ENCODE data around the gene AEN. TPM values are rescaled to one million over a fixed set of nuclear protein-coding genes. Genes with fewer than 3 reads are reported as not detected.

AEN gene
- total and polyA plus RNA-seq, 2 of the 8 experiments (the other 6 are each of a cell fraction or from before 2014, with no cell fraction given), result 112 to 122 TPM

DNA sequence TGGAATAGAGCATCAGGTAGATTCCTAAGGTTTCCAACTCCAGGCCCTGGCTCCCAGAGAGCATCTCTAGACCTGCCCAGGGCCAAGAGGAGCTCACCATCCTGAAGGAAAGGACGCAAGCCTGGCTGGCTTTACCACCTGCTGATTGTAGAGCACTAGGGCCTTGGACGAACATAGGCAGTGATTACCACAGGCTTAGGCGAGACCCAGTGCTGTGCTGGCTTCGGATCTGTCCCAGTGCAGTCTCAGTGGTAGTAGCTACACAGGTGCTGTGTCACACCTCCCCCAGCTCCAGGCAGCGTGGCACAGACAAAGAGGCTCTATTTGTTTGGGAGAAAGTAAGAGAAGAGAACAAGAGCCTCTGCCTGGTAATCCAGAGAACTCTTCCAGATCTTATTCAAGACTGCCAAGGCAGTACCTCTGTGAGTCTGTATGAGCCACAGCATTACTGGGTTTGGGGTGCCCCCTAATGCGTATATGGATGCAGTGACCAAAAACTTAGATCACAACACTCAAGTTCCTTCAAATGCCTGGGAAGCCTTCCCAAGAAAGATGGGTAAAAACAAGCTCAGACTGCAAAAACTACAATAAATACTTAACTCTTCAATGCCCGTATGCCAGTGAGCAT lies 43.1 kb downstream of the AEN start:
- peak in 1 of 2 experiments; percentile 47 for DNase-seq (ENCODE audit: low read depth in 1 of 2, low spot score in 2 of 2)
- no peak overlapping the region for H3K4ac ChIP-seq (replicated peaks; ENCODE audit: insufficient read length, low read depth, low read length)
- no peaks in the 10 kb centered on the region for H3K9me3 ChIP-seq (ENCODE audit: insufficient read depth in 2 of 2, low read depth in 1 of 2, low read length in 1 of 2)

More for the DNA sequence above, 43.1 kb downstream of the AEN start:
- ChIA-PET CTCF (ENCODE audit: partially characterized antibody) (interaction anchor here (0.6 to 3.6 kb wide), 28 partner anchors 10 to 514 kb away, joined by 3 to 28 read pairs (median 5); no protein-coding TSS in a partner anchor), POLR2A (ENCODE audit: partially characterized antibody) (interaction anchor here (1.2 to 1.4 kb wide), 3 partner anchors 8 to 169 kb away, joined by 3 to 4 read pairs (median 3); no protein-coding TSS in a partner anchor)
- peak; percentile 45 for FAIRE-seq
- no peaks in the 10 kb centered on the region for H3K79me2 ChIP-seq (ENCODE audit: control insufficient read depth in 1 of 2, insufficient read depth in 2 of 2, low read length in 2 of 2)
- H3K18ac ChIP-seq (ENCODE audit: extremely low read depth, low read length), result no peak overlapping the region
- no peak overlapping the region for H3K23ac ChIP-seq (ENCODE audit: insufficient read length)
- no peak overlapping the region for H2AFZ ChIP-seq (ENCODE audit: low read length)
- H4K5ac ChIP-seq (ENCODE audit: insufficient read length, low read depth, low read length), result no peak overlapping the region
- H3K27ac ChIP-seq (ENCODE audit: low read depth, low read length), result no peak overlapping the region
- WGBS, 2 experiments (ENCODE audit: extremely low coverage in 1 of 2, insufficient coverage in 1 of 2, insufficient read length in 1 of 2, insufficient replicate concordance in 2 of 2, low coverage in 1 of 2, low lambda C conversion rate in 2 of 2, missing lambda C conversion rate in 1 of 2), result 77% methylated on average over 7 of the region's 7 CpGs; no CpG with 5 or more reads in 1 of the 2 experiments
- no peak for TF ChIP-seq CREB1 (IDR thresholded peaks at IDR 0.05)
- TF ChIP-seq, protein P1, sequence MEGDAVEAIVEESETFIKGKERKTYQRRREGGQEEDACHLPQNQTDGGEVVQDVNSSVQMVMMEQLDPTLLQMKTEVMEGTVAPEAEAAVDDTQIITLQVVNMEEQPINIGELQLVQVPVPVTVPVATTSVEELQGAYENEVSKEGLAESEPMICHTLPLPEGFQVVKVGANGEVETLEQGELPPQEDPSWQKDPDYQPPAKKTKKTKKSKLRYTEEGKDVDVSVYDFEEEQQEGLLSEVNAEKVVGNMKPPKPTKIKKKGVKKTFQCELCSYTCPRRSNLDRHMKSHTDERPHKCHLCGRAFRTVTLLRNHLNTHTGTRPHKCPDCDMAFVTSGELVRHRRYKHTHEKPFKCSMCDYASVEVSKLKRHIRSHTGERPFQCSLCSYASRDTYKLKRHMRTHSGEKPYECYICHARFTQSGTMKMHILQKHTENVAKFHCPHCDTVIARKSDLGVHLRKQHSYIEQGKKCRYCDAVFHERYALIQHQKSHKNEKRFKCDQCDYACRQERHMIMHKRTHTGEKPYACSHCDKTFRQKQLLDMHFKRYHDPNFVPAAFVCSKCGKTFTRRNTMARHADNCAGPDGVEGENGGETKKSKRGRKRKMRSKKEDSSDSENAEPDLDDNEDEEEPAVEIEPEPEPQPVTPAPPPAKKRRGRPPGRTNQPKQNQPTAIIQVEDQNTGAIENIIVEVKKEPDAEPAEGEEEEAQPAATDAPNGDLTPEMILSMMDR (IDR thresholded peaks at IDR 0.05; ENCODE audit: control extremely low read depth in 1 of 3, insufficient read depth in 1 of 3, low read depth in 1 of 3, low read length in 3 of 3), result peak in 2 of 3 experiments; percentile 51; a peak in 3 of 4 replicates
- peak; percentile 75 to 78 for TF ChIP-seq RAD21 (IDR thresholded peaks at IDR 0.05 in 1 of 2, conservative IDR thresholded peaks at IDR 0.05 in 1 of 2; ENCODE audit: low read depth in 2 of 2, low read length in 2 of 2)
- H3K4me3 ChIP-seq (ENCODE audit: extremely low read depth in 1 of 4, insufficient read depth in 2 of 4, low read depth in 3 of 4, low read length in 4 of 4), result no peak overlapping the region
- no peak overlapping the region for H4K91ac ChIP-seq (replicated peaks; ENCODE audit: insufficient read length, low read length)
- no peak overlapping the region for H2BK5ac ChIP-seq (ENCODE audit: low read depth, low read length)
- H3K9ac ChIP-seq (replicated peaks in 1 of 4; ENCODE audit: extremely low read depth in 1 of 4, low read depth in 3 of 4, low read length in 3 of 4), result no peak overlapping the region
- H3K23me2 ChIP-seq (ENCODE audit: low read depth, low read length), result no peaks in the 10 kb centered on the region
- H4K8ac ChIP-seq (ENCODE audit: extremely low read depth, insufficient read depth, low read length), result peak overlapping the region; percentile 54
- H2BK20ac ChIP-seq (ENCODE audit: low read length), result no peak overlapping the region
- no peak overlapping the region for H3K14ac ChIP-seq (ENCODE audit: insufficient read length)
- no peaks in the 10 kb centered on the region for H4K20me1 ChIP-seq (replicated peaks in 1 of 2; ENCODE audit: control insufficient read depth in 1 of 2, insufficient read depth in 2 of 2, low read length in 2 of 2)
- H3K4me2 ChIP-seq (ENCODE audit: insufficient read depth in 1 of 2, low read depth in 2 of 2, low read length in 2 of 2), result no peak overlapping the region
- no peaks in the 10 kb centered on the region for H3K79me1 ChIP-seq (ENCODE audit: low read depth, low read length)
- H2BK12ac ChIP-seq (ENCODE audit: low read depth, low read length), result no peak overlapping the region
- H2AK5ac ChIP-seq (ENCODE audit: low read depth, low read length), result no peak overlapping the region
- no peak overlapping the region for H2BK120ac ChIP-seq (replicated peaks; ENCODE audit: low read depth, low read length)
- H3K4me1 ChIP-seq (replicated peaks in 1 of 4; ENCODE audit: control insufficient read depth in 3 of 4, insufficient read depth in 4 of 4, low read length in 3 of 4), result no peaks in the 10 kb centered on the region
- H3K27me3 ChIP-seq (replicated peaks in 1 of 4; ENCODE audit: control insufficient read depth in 3 of 4, extremely low read depth in 1 of 4, insufficient read depth in 3 of 4, low read length in 3 of 4), result no peaks in the 10 kb centered on the region
- peak overlapping the region; percentile 66; the same call in 1 of the 2 replicates for H2BK15ac ChIP-seq (ENCODE audit: low read length)
- no peak overlapping the region for H3K56ac ChIP-seq (replicated peaks; ENCODE audit: insufficient read length, low read depth, low read length)
- H3K36me3 ChIP-seq (ENCODE audit: control insufficient read depth in 2 of 4, insufficient read depth in 4 of 4, low read length in 3 of 4), result no peaks in the 10 kb centered on the region
